ENCODE data around the gene GMNN.

Gene GMNN

GRCh38 chr6:24807584-24807983, 32.8 kb downstream of the GMNN start:
- no peak for DNase-seq (ENCODE audit: low read depth)

- no peak for DNase-seq (ENCODE audit: low read depth)
These were observed 35.0 kb downstream of the GMNN start for GRCh38 chr6:24809728-24810127.

GRCh38 chr6:24818346-24818745, 43.6 kb downstream of the GMNN start:
- no peak for DNase-seq (ENCODE audit: low read depth)

- no peak for DNase-seq (ENCODE audit: low read depth)
These were observed 47.2 kb downstream of the GMNN start for GRCh38 chr6:24821860-24822444.

GRCh38 chr6:24822696-24823095, 48.0 kb downstream of the GMNN start:
- no peak for DNase-seq (ENCODE audit: low read depth)

GRCh38 chr6:24823185-24823584, 48.4 kb downstream of the GMNN start:
- no peak for DNase-seq (ENCODE audit: low read depth)

GRCh38 chr6:24824142-24824938, 49.6 kb downstream of the GMNN start:
- no peak for DNase-seq (ENCODE audit: low read depth)

GRCh38 chr6:24825130-24825630, 50.4 kb downstream of the GMNN start:
- no peak for DNase-seq (ENCODE audit: low read depth)

- no peak for DNase-seq (ENCODE audit: low read depth)
These were observed 52.4 kb downstream of the GMNN start for GRCh38 chr6:24827162-24827561.

- no peak for DNase-seq (ENCODE audit: low read depth)
These were observed 53.2 kb downstream of the GMNN start for GRCh38 chr6:24827970-24828369.

GRCh38 chr6:24829657-24830056, 54.9 kb downstream of the GMNN start:
- DNase-seq (ENCODE audit: low read depth): no peak

- DNase-seq (ENCODE audit: low read depth): no peak
These were observed 57.3 kb downstream of the GMNN start for GRCh38 chr6:24831771-24832716.

- no peak for DNase-seq (ENCODE audit: low read depth)
These were observed 58.1 kb downstream of the GMNN start for GRCh38 chr6:24832794-24833193.

GRCh38 chr6:24833711-24834386, 59.1 kb downstream of the GMNN start:
- no peak for DNase-seq (ENCODE audit: low read depth)
